ENCODE data around the gene DPF3. TPM values are rescaled to one million over a fixed set of nuclear protein-coding genes. Genes with fewer than 3 reads are reported as not detected.
A peak's percentile ranks its signal among the peaks of the same experiment; 100 is the strongest.

DPF3 gene
- total RNA-seq, 1 donor from 2014 or later, result 4.3 TPM

- Mint-ChIP-seq H3K4me1 (ENCODE audit: low read depth) (no peaks in the 10 kb centered on the region), H3K27me3 (ENCODE audit: insufficient read depth) (peaks cover 5% of the 10 kb centered on the region), H3K27ac (no peak overlapping the region), H3K36me3 (ENCODE audit: low read depth) (peaks cover 23% of the 10 kb centered on the region), H3K9me3 (peaks cover 4% of the 10 kb centered on the region), H3K4me3 (no peak overlapping the region)
- intact Hi-C loops (cut with micrococcal nuclease), result no loop called here
- no peak for DNase-seq (ENCODE audit: low spot score)
These were observed 204.8 kb downstream of the DPF3 start for GRCh38 chr14:72688990-72689671.

DNA sequence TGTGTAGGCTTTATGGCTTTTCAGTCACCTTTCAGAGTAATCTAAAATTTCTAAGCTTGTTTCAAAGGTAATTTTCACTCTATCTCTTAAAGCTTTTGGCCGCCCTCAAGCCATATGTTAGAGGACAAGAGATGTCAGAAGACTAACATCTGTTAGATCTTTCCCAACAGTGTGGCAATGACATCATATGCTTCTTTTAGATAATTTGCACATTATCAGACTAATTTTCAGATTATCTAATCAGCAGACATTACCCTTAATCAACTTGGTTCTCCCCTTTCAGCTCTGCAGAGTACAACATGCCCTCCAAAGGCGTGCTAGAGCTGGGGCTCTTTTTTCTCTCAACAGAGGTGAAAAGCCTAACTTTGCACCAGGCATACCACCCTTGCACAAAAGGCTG is 207.1 kb downstream of the DPF3 start:
- H3K27me3 Mint-ChIP-seq (ENCODE audit: insufficient read depth), result peaks cover 3% of the 10 kb centered on the region
- H3K4me3 Mint-ChIP-seq, result no peak overlapping the region
- H3K27ac Mint-ChIP-seq, result no peak overlapping the region
- H3K36me3 Mint-ChIP-seq (ENCODE audit: low read depth), result peaks cover 13% of the 10 kb centered on the region
- intact Hi-C loops (cut with micrococcal nuclease), result no loop called here
- H3K4me1 Mint-ChIP-seq (ENCODE audit: low read depth), result no peaks in the 10 kb centered on the region
- peaks cover 4% of the 10 kb centered on the region for H3K9me3 Mint-ChIP-seq
- no peak for DNase-seq (ENCODE audit: low spot score)

DNA sequence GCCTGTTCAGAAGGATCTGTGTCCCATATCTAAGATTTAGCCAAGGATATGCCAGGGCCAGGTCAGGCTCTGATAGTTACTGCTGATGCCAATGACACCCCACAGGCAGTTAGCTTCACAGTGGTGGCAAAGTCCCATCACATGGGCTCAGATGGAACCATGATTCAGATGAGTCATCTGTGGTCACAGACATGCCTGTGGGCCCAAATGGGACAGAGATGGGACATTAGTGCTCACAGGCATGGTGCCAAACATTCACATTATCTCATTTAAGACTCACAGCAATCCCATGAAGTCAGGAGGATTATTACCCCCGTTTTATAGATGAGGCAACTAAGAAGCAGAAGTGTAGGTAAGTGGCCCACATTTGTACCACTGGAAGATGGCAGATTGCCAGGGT is 207.8 kb downstream of the DPF3 start:
- Mint-ChIP-seq H3K9me3 (peaks cover 4% of the 10 kb centered on the region), H3K4me3 (no peak overlapping the region), H3K36me3 (ENCODE audit: low read depth) (peaks cover 10% of the 10 kb centered on the region), H3K27ac (no peak overlapping the region), H3K27me3 (ENCODE audit: insufficient read depth) (peaks cover 3% of the 10 kb centered on the region), H3K4me1 (ENCODE audit: low read depth) (no peaks in the 10 kb centered on the region)
- DNase-seq (ENCODE audit: low spot score), result no peak
- intact Hi-C loops (cut with micrococcal nuclease), result no loop called here

DNA sequence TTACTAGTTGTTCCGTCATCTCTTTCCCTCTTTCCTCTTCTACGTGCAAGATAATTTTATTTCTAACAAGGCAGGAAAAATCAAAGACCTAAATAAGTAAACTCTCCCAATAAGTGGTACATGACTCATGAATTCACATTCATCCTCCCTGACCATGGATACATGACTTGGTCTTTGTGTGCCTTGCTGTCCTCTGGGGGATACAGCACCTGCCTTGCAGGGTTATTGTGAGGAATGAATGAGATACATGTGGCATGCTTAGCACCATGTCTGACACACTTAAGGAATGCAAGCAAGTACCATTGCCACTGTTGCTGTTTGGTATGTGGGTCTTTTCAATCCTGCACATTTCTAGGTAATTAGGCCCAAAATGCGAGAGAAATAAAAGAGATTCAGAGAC is 208.4 kb downstream of the DPF3 start:
- H3K27me3 Mint-ChIP-seq (ENCODE audit: insufficient read depth), result peaks cover 4% of the 10 kb centered on the region
- no peak overlapping the region for H3K4me3 Mint-ChIP-seq
- intact Hi-C loops (cut with micrococcal nuclease), result no loop called here

DNA sequence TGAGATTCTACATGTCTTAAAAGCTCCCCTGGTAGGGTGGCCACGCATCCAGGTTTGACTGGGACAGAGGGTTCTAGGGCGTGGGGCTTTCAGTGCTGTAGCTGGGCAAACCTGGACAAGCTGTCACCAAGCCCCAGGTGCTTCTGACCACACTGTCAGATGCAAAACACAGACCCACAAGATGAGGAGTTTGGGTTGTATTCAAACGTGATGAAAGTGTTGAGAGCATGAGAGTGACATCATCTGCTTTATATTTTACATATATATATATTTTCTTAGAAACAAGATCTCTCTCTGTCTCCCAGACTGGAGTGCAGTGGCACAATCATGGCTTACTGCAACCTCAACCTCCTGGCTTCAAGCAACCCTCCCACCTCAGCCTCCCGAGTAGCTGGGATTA is 210.1 kb downstream of the DPF3 start:
- Mint-ChIP-seq H3K9me3 (peaks cover 4% of the 10 kb centered on the region), H3K4me1 (ENCODE audit: low read depth) (no peaks in the 10 kb centered on the region), H3K4me3 (no peak overlapping the region), H3K36me3 (ENCODE audit: low read depth) (peaks cover 8% of the 10 kb centered on the region), H3K27me3 (ENCODE audit: insufficient read depth) (peaks cover 5% of the 10 kb centered on the region), H3K27ac (no peak overlapping the region)
- no peak for DNase-seq (ENCODE audit: low spot score)
- intact Hi-C loops (cut with micrococcal nuclease), result no loop called here

More for the DNA sequence above, 208.4 kb downstream of the DPF3 start:
- no peak for DNase-seq (ENCODE audit: low spot score)
- no peaks in the 10 kb centered on the region for H3K4me1 Mint-ChIP-seq (ENCODE audit: low read depth)
- peaks cover 4% of the 10 kb centered on the region for H3K9me3 Mint-ChIP-seq
- peaks cover 9% of the 10 kb centered on the region for H3K36me3 Mint-ChIP-seq (ENCODE audit: low read depth)
- H3K27ac Mint-ChIP-seq, result no peak overlapping the region

GRCh38 chr14:72682188-72682587 is 211.7 kb downstream of the DPF3 start:
- no peak overlapping the region for H3K4me3 Mint-ChIP-seq
- peaks cover 8% of the 10 kb centered on the region for H3K36me3 Mint-ChIP-seq (ENCODE audit: low read depth)
- H3K27me3 Mint-ChIP-seq (ENCODE audit: insufficient read depth), result peaks cover 1% of the 10 kb centered on the region
- H3K4me1 Mint-ChIP-seq (ENCODE audit: low read depth), result no peaks in the 10 kb centered on the region
- H3K9me3 Mint-ChIP-seq, result peaks cover 4% of the 10 kb centered on the region
- no peak for DNase-seq (ENCODE audit: low spot score)
- no peak overlapping the region for H3K27ac Mint-ChIP-seq
- intact Hi-C loops (cut with micrococcal nuclease), result no loop called here

- Mint-ChIP-seq H3K4me1 (ENCODE audit: low read depth) (no peaks in the 10 kb centered on the region), H3K27ac (peak overlapping the region; percentile 5), H3K9me3 (peaks cover 8% of the 10 kb centered on the region), H3K4me3 (no peak overlapping the region), H3K27me3 (ENCODE audit: insufficient read depth) (peaks cover 1% of the 10 kb centered on the region), H3K36me3 (ENCODE audit: low read depth) (peaks cover 11% of the 10 kb centered on the region)
- intact Hi-C loops (cut with micrococcal nuclease), result no loop called here
- no peak for DNase-seq (ENCODE audit: low spot score)
These were observed 212.9 kb downstream of the DPF3 start for GRCh38 chr14:72680853-72681640.

DNA sequence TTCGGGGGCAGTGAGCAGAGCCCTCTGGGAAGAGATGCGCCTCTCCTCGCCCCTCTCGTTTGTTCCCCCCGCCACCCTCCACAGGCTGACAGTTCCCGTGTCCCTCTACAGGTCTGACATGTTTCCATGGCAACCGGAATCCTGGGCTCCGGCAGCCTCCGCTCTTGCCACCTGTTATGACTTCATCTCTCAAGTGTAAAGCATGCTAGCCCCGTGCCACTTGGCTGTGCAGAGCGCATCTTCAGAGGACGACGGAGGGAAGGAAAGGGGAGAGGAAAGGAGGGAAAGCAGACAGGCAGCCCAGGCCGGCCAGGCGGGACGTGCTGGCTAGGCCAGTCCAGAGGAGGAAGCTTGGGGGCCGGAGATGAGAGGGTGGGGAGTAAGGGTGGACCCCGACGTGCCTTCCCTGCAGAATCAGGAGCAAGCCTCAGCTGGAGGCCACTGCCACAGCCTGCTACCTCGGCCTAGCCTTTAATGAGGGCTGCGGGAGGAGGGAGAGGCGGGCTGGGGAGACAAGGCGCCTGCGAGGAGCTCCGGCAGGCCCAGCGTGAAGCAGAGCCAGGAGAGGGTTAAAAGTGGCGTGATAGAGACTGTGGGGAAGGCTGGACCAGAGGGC is 214.3 kb downstream of the DPF3 start:
- Mint-ChIP-seq H3K4me3 (no peak overlapping the region), H3K36me3 (ENCODE audit: low read depth) (peaks cover 11% of the 10 kb centered on the region), H3K9me3 (peaks cover 4% of the 10 kb centered on the region), H3K27ac (no peak overlapping the region), H3K27me3 (ENCODE audit: insufficient read depth) (peaks cover 1% of the 10 kb centered on the region), H3K4me1 (ENCODE audit: low read depth) (no peaks in the 10 kb centered on the region)
- DNase-seq (ENCODE audit: low spot score), result no peak
- intact Hi-C loops (cut with micrococcal nuclease), result no loop called here

DNA sequence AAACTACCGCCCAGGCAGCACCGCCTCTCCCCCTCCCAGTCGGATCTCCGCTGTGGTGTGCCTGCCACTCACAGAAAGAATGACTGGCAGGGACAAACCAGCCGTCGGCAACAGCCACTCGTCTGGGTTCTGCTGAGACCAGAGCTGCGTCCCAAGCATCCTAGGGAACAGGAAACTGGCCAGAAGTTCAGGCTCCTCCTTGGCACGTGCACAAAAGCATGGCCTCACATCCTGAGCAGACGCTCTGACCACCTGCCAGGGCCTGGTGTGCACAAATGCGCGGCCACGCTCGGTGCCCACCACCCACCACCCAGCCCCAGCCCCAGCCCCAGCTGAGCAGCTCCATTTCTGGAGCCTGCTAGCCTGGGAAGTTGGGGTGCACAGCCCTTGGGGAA is 214.8 kb downstream of the DPF3 start:
- no peak for DNase-seq (ENCODE audit: low spot score)

GRCh38 chr14:72678356-72678755 is 215.5 kb downstream of the DPF3 start:
- Mint-ChIP-seq H3K9me3 (peaks cover 4% of the 10 kb centered on the region), H3K4me1 (ENCODE audit: low read depth) (no peaks in the 10 kb centered on the region), H3K4me3 (no peak overlapping the region), H3K36me3 (ENCODE audit: low read depth) (peaks cover 19% of the 10 kb centered on the region), H3K27me3 (ENCODE audit: insufficient read depth) (peaks cover 1% of the 10 kb centered on the region), H3K27ac (no peak overlapping the region)
- intact Hi-C loops (cut with micrococcal nuclease), result no loop called here
- DNase-seq (ENCODE audit: low spot score), result no peak

More for the DNA sequence above, 214.8 kb downstream of the DPF3 start:
- H3K36me3 Mint-ChIP-seq (ENCODE audit: low read depth), result peaks cover 13% of the 10 kb centered on the region
- no peak overlapping the region for H3K27ac Mint-ChIP-seq
- no peaks in the 10 kb centered on the region for H3K4me1 Mint-ChIP-seq (ENCODE audit: low read depth)
- peaks cover 1% of the 10 kb centered on the region for H3K27me3 Mint-ChIP-seq (ENCODE audit: insufficient read depth)
- intact Hi-C loops (cut with micrococcal nuclease), result no loop called here
- H3K4me3 Mint-ChIP-seq, result no peak overlapping the region
- peaks cover 4% of the 10 kb centered on the region for H3K9me3 Mint-ChIP-seq

GRCh38 chr14:72677664-72678063 is 216.2 kb downstream of the DPF3 start:
- H3K4me3 Mint-ChIP-seq, result no peak overlapping the region
- peaks cover 2% of the 10 kb centered on the region for H3K27me3 Mint-ChIP-seq (ENCODE audit: insufficient read depth)
- no peak for DNase-seq (ENCODE audit: low spot score)
- H3K27ac Mint-ChIP-seq, result no peak overlapping the region
- H3K4me1 Mint-ChIP-seq (ENCODE audit: low read depth), result no peaks in the 10 kb centered on the region
- intact Hi-C loops (cut with micrococcal nuclease), result no loop called here
- peaks cover 4% of the 10 kb centered on the region for H3K9me3 Mint-ChIP-seq
- peaks cover 23% of the 10 kb centered on the region for H3K36me3 Mint-ChIP-seq (ENCODE audit: low read depth)

GRCh38 chr14:72675126-72675525 is 218.8 kb downstream of the DPF3 start:
- H3K4me1 Mint-ChIP-seq (ENCODE audit: low read depth), result no peaks in the 10 kb centered on the region
- H3K4me3 Mint-ChIP-seq, result no peak overlapping the region
- peaks cover 5% of the 10 kb centered on the region for H3K27me3 Mint-ChIP-seq (ENCODE audit: insufficient read depth)
- intact Hi-C loops (cut with micrococcal nuclease), result no loop called here
- peaks cover 4% of the 10 kb centered on the region for H3K9me3 Mint-ChIP-seq
- H3K27ac Mint-ChIP-seq, result no peak overlapping the region
- H3K36me3 Mint-ChIP-seq (ENCODE audit: low read depth), result peaks cover 28% of the 10 kb centered on the region
- DNase-seq (ENCODE audit: low spot score), result no peak

DNA sequence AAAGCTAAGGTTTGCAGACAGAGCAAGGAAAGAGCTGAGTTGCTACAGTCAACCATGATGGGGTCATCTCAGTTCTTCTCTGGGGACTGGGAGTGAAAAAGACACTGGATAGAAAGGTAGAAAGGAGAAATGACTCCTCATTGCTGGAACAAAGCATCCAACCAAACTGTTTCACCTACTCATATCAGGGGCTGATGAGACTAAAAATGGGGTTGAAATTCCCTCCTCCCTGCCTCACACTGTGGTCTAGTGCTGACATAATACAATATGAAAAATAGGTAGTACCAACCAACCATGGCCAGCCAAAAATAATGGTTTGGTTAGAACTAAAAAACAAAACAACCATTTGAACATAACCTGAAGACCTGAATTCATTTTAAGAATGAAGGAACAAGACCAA is 220.7 kb downstream of the DPF3 start:
- peaks cover 8% of the 10 kb centered on the region for H3K27me3 Mint-ChIP-seq (ENCODE audit: insufficient read depth)
- H3K9me3 Mint-ChIP-seq, result peaks cover 4% of the 10 kb centered on the region
- no peak overlapping the region for H3K4me3 Mint-ChIP-seq
- H3K27ac Mint-ChIP-seq, result no peak overlapping the region
- no peak for DNase-seq (ENCODE audit: low spot score)
- no peaks in the 10 kb centered on the region for H3K4me1 Mint-ChIP-seq (ENCODE audit: low read depth)
- intact Hi-C loops (cut with micrococcal nuclease), result no loop called here
- peaks cover 37% of the 10 kb centered on the region for H3K36me3 Mint-ChIP-seq (ENCODE audit: low read depth)

All from activated T-helper 1 cell treated with anti-CD3 and anti-CD28 coated beads, Interleukin-12 subunit alpha, Interleukin-12 subunit beta, Interleukin-2, Interleukin-4 antibody, amounts not matched to agents 30 ng/mL and 10 ng/mL and 1 ng/mL, durations not matched to agents 14 hours and 24 hours and 36 hours (primary cell).